ENCODE results near the gene LPAR1. TPM values are rescaled to one million over a fixed set of nuclear protein-coding genes. Genes with fewer than 3 reads are reported as not detected.
"Not testable (repeated sequence)": the region's sequence is repeated elsewhere in the genome, so short reads cannot be mapped to it uniquely, and the experiment has no call there.

Gene LPAR1
- total and polyA plus RNA-seq, 2 donors (not counting 1 experiment from before 2014, with no cell fraction given): 222 to 240 TPM

DNA sequence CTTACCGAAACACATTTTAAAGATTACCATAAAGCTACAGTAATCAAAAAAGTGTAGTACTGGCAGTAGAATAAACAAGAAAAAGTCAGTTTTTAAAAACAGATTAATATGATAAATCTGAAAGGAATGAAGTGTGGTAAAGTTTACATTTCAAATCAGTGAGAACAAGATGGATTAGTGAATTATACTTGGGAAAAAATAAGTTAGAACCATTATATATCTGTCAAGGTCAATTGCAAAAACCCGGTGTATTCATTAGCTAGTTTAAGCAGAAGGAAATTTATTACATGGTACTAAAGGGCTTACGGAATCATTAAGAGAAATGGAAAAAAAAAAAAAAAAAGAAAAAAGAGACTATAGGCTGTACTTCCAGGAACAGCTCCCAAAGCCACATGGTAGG is 205.3 kb downstream of the LPAR1 start:
- no peak overlapping the region for H3K4me2 ChIP-seq (ENCODE audit: extremely low read depth, insufficient read depth, low read length)
- H3K27me3 ChIP-seq (ENCODE audit: control insufficient read depth, insufficient read depth, low read length): no peaks in the 10 kb centered on the region
- H3K4me3 ChIP-seq (replicated peaks in 1 of 4; ENCODE audit: control extremely low read depth in 1 of 4, insufficient read depth in 1 of 4, low read depth in 3 of 4, low read length in 4 of 4): no peak overlapping the region
- peak in 1 of 2 donors; percentile 32 for DNase-seq (ENCODE audit: low read depth in 2 of 2)
- H3K4me1 ChIP-seq (ENCODE audit: control insufficient read depth, extremely low read depth, insufficient read depth, low read length): peaks cover 17% of the 10 kb centered on the region
- no peak overlapping the region for H2AFZ ChIP-seq (ENCODE audit: low read length)
- H3K9ac ChIP-seq (ENCODE audit: insufficient read depth, low read length): no peak overlapping the region
- H3K79me2 ChIP-seq (ENCODE audit: control insufficient read depth, insufficient read depth, low read length): no peaks in the 10 kb centered on the region
- H3K9me3 ChIP-seq (ENCODE audit: control insufficient read depth, insufficient read depth, low read depth, low read length): no peaks in the 10 kb centered on the region
- H4K20me1 ChIP-seq (ENCODE audit: control insufficient read depth, extremely low read depth, insufficient read depth, low read length): no peaks in the 10 kb centered on the region
- TF ChIP-seq EZH2 (IDR thresholded peaks at IDR 0.05; ENCODE audit: low read length, missing control alignments): no peak
- TF ChIP-seq, protein P1, sequence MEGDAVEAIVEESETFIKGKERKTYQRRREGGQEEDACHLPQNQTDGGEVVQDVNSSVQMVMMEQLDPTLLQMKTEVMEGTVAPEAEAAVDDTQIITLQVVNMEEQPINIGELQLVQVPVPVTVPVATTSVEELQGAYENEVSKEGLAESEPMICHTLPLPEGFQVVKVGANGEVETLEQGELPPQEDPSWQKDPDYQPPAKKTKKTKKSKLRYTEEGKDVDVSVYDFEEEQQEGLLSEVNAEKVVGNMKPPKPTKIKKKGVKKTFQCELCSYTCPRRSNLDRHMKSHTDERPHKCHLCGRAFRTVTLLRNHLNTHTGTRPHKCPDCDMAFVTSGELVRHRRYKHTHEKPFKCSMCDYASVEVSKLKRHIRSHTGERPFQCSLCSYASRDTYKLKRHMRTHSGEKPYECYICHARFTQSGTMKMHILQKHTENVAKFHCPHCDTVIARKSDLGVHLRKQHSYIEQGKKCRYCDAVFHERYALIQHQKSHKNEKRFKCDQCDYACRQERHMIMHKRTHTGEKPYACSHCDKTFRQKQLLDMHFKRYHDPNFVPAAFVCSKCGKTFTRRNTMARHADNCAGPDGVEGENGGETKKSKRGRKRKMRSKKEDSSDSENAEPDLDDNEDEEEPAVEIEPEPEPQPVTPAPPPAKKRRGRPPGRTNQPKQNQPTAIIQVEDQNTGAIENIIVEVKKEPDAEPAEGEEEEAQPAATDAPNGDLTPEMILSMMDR (conservative IDR thresholded peaks at IDR 0.05 in 1 of 2, IDR thresholded peaks at IDR 0.05 in 1 of 2; ENCODE audit: low read depth in 1 of 2, low read length in 2 of 2): no peak
- no peak overlapping the region for H3K27ac ChIP-seq (ENCODE audit: insufficient read depth, low read length)
- no peaks in the 10 kb centered on the region for H3K36me3 ChIP-seq (ENCODE audit: control insufficient read depth, insufficient read depth, low read length)

DNA sequence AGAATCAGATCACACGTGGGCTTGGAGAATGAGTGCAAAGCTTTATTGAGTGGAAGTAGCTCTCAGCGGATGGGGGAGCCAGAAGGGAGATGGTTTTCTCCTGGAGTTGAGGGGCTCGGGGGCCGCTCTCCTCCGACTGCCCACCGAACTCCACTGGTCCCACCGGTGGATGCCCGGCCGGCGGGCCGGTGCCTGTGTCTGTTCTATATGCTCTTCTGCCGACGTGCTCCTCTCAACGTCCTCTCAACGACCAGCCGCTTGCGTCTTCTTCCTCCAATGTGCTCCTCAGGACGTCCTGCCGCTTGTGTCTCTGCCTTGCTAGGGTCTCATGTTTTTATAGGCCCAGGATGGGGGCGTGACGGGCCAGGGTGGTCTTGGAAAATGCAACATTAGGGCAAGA is 207.8 kb downstream of the LPAR1 start:
- no peaks in the 10 kb centered on the region for H3K36me3 ChIP-seq (ENCODE audit: control insufficient read depth, insufficient read depth, low read length)
- no peaks in the 10 kb centered on the region for H3K9me3 ChIP-seq (ENCODE audit: control insufficient read depth, insufficient read depth, low read depth, low read length)
- DNase-seq (ENCODE audit: low read depth in 2 of 2): no peak
- H3K27me3 ChIP-seq (ENCODE audit: control insufficient read depth, insufficient read depth, low read length): no peaks in the 10 kb centered on the region
- no peak overlapping the region for H3K27ac ChIP-seq (ENCODE audit: insufficient read depth, low read length)
- peaks cover 6% of the 10 kb centered on the region for H3K4me1 ChIP-seq (ENCODE audit: control insufficient read depth, extremely low read depth, insufficient read depth, low read length)
- TF ChIP-seq, protein P1 (conservative IDR thresholded peaks at IDR 0.05 in 1 of 2, IDR thresholded peaks at IDR 0.05 in 1 of 2; ENCODE audit: low read depth in 1 of 2, low read length in 2 of 2): no peak
- TF ChIP-seq EZH2 (IDR thresholded peaks at IDR 0.05; ENCODE audit: low read length, missing control alignments): no peak
- H2AFZ ChIP-seq (ENCODE audit: low read length): no peak overlapping the region
- no peak overlapping the region for H3K9ac ChIP-seq (ENCODE audit: insufficient read depth, low read length)
- no peak overlapping the region for H3K4me3 ChIP-seq (replicated peaks in 1 of 4; ENCODE audit: control extremely low read depth in 1 of 4, insufficient read depth in 1 of 4, low read depth in 3 of 4, low read length in 4 of 4)
- H4K20me1 ChIP-seq (ENCODE audit: control insufficient read depth, extremely low read depth, insufficient read depth, low read length): no peaks in the 10 kb centered on the region
- H3K4me2 ChIP-seq (ENCODE audit: extremely low read depth, insufficient read depth, low read length): no peak overlapping the region
- no peaks in the 10 kb centered on the region for H3K79me2 ChIP-seq (ENCODE audit: control insufficient read depth, insufficient read depth, low read length)

DNA sequence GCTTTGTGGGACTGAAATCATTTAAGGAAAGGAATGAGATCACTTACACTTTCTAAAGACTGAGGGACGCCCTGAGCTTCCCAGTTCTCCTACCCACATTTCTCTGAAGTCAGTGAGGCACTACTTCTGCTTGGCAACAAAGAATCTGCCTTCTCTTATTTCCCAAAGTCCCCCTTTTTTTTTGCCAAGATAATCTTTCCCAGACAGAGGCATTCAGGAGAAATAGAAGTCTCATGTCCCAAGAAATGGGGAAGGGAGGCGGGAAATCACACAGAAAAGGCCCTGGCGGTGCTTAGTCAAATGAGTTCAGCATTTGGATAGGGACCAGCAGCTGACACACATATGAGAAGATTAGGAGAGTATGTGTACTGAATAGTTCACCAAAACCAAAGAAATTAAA is 210.0 kb downstream of the LPAR1 start:
- Histone ChIP-seq H3K9ac (ENCODE audit: insufficient read depth, low read length) (no peak overlapping the region), H3K4me2 (ENCODE audit: extremely low read depth, insufficient read depth, low read length) (no peak overlapping the region), H3K9me3 (ENCODE audit: control insufficient read depth, insufficient read depth, low read depth, low read length) (no peaks in the 10 kb centered on the region), H3K36me3 (ENCODE audit: control insufficient read depth, insufficient read depth, low read length) (no peaks in the 10 kb centered on the region), H3K27ac (ENCODE audit: insufficient read depth, low read length) (no peak overlapping the region), H3K4me3 (replicated peaks in 1 of 4; ENCODE audit: control extremely low read depth in 1 of 4, insufficient read depth in 1 of 4, low read depth in 3 of 4, low read length in 4 of 4) (no peak overlapping the region), H2AFZ (ENCODE audit: low read length) (no peak overlapping the region), H3K79me2 (ENCODE audit: control insufficient read depth, insufficient read depth, low read length) (no peaks in the 10 kb centered on the region), H3K4me1 (ENCODE audit: control insufficient read depth, extremely low read depth, insufficient read depth, low read length) (peaks cover 1% of the 10 kb centered on the region), H4K20me1 (ENCODE audit: control insufficient read depth, extremely low read depth, insufficient read depth, low read length) (no peaks in the 10 kb centered on the region), H3K27me3 (ENCODE audit: control insufficient read depth, insufficient read depth, low read length) (no peaks in the 10 kb centered on the region)
- peak; percentile 69 to 76 for DNase-seq (ENCODE audit: low read depth in 2 of 2)
- TF ChIP-seq, protein P1 (conservative IDR thresholded peaks at IDR 0.05 in 1 of 2, IDR thresholded peaks at IDR 0.05 in 1 of 2; ENCODE audit: low read depth in 1 of 2, low read length in 2 of 2): no peak
- TF ChIP-seq EZH2 (IDR thresholded peaks at IDR 0.05; ENCODE audit: low read length, missing control alignments): no peak

DNA sequence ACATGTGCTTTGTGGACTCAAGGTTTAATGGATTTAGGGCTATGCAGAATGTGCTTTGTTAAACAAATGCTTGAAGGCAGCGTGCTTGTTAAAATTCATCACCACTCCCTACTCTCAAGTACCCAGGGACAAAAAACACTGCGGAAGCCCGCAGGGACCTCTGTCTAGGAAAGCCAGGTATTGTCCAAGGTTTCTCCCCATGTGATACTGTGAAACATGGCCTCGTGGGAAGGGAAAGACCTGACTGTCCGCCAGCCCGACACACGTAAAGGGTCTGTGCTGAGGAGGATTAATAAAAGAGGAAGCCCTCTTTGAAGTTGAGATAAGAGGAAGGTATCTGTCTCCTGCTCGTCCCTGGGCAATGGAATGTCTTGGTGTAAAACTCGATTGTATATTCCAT is 211.9 kb downstream of the LPAR1 start:
- not testable (repeated sequence) for H3K4me1 ChIP-seq (ENCODE audit: control insufficient read depth, extremely low read depth, insufficient read depth, low read length); H3K4me2 ChIP-seq (ENCODE audit: extremely low read depth, insufficient read depth, low read length); H3K9me3 ChIP-seq (ENCODE audit: control insufficient read depth, insufficient read depth, low read depth, low read length); H3K9ac ChIP-seq (ENCODE audit: insufficient read depth, low read length); H3K36me3 ChIP-seq (ENCODE audit: control insufficient read depth, insufficient read depth, low read length); DNase-seq (ENCODE audit: low read depth in 2 of 2); H3K27ac ChIP-seq (ENCODE audit: insufficient read depth, low read length); H2AFZ ChIP-seq (ENCODE audit: low read length); H4K20me1 ChIP-seq (ENCODE audit: control insufficient read depth, extremely low read depth, insufficient read depth, low read length); H3K4me3 ChIP-seq (replicated peaks in 1 of 4; ENCODE audit: control extremely low read depth in 1 of 4, insufficient read depth in 1 of 4, low read depth in 3 of 4, low read length in 4 of 4); H3K27me3 ChIP-seq (ENCODE audit: control insufficient read depth, insufficient read depth, low read length); H3K79me2 ChIP-seq (ENCODE audit: control insufficient read depth, insufficient read depth, low read length)

Measured in fibroblast of lung (primary cell).